ENCODE data around the gene MYEOV.

The MYEOV gene

GRCh38 chr11:69308491-69308911, 14.5 kb downstream of the MYEOV start:
- TF ChIP-seq ZNF16 (tag by site-specific recombination; IDR thresholded peaks at IDR 0.05; ENCODE audit: low read depth), result no peak
- no peak for TF ChIP-seq ZNF140 (tag by site-specific recombination; IDR thresholded peaks at IDR 0.05)
- no peak for TF ChIP-seq INSM2 (tag by site-specific recombination; IDR thresholded peaks at IDR 0.05)
- TF ChIP-seq ZNF211 (tag by site-specific recombination; IDR thresholded peaks at IDR 0.05; ENCODE audit: low read depth), result no peak
- no peak for TF ChIP-seq ZNF544 (tag by site-specific recombination; IDR thresholded peaks at IDR 0.05)
- TF ChIP-seq ZNF221 (tag by site-specific recombination; IDR thresholded peaks at IDR 0.05; ENCODE audit: borderline replicate concordance), result no peak
- TF ChIP-seq ZNF302 (tag by site-specific recombination; IDR thresholded peaks at IDR 0.05; ENCODE audit: low read depth), result no peak
- no peak for TF ChIP-seq ZNF529 (tag by site-specific recombination; IDR thresholded peaks at IDR 0.05; ENCODE audit: insufficient replicate concordance)
- TF ChIP-seq TRIM28 (IDR thresholded peaks at IDR 0.05; ENCODE audit: borderline replicate concordance, low read length), result no peak
- TF ChIP-seq ZBTB20 (tag by site-specific recombination; IDR thresholded peaks at IDR 0.05), result no peak
- no peak for TF ChIP-seq ZFP37 (tag by site-specific recombination; IDR thresholded peaks at IDR 0.05)
- no peak for TF ChIP-seq ZIC2 (tag by site-specific recombination; IDR thresholded peaks at IDR 0.05)
- no peak for TF ChIP-seq RBAK (tag by site-specific recombination; IDR thresholded peaks at IDR 0.05)
- no peak for TF ChIP-seq ZBTB1 (tag by site-specific recombination; IDR thresholded peaks at IDR 0.05)
- no peak for TF ChIP-seq CTCF (tag by site-specific recombination; IDR thresholded peaks at IDR 0.05)
- TF ChIP-seq ZNF280D (tag by site-specific recombination; IDR thresholded peaks at IDR 0.05), result no peak
- no peak for TF ChIP-seq ZNF391 (tag by site-specific recombination; IDR thresholded peaks at IDR 0.05; ENCODE audit: borderline replicate concordance, low read depth)
- Histone ChIP-seq H3K4me3 (ENCODE audit: low read depth, low read length) (no peak overlapping the region), H3K4me1 (ENCODE audit: control insufficient read depth, insufficient read depth, low read length) (no peaks in the 10 kb centered on the region), H3K27ac (ENCODE audit: extremely low read depth, low read depth, low read length) (no peak overlapping the region), H3K9me3 (ENCODE audit: control insufficient read depth, insufficient read depth, low read depth, low read length) (no peaks in the 10 kb centered on the region), H3K36me3 (ENCODE audit: control insufficient read depth in 2 of 2, insufficient read depth in 1 of 2, low read length in 2 of 2) (no peaks in the 10 kb centered on the region)
- ChIA-PET CTCF (no interaction called here), POLR2A (no interaction called here)

- H3K4me1 ChIP-seq (ENCODE audit: control insufficient read depth, insufficient read depth, low read length), result no peaks in the 10 kb centered on the region
- H3K9me3 ChIP-seq (ENCODE audit: control insufficient read depth, insufficient read depth, low read depth, low read length), result no peaks in the 10 kb centered on the region
- POLR2A ChIA-PET, result no interaction called here
- CTCF ChIA-PET, result no interaction called here
- no peak overlapping the region for H3K4me3 ChIP-seq (ENCODE audit: low read depth, low read length)
- H3K36me3 ChIP-seq (ENCODE audit: control insufficient read depth in 2 of 2, insufficient read depth in 1 of 2, low read length in 2 of 2), result no peaks in the 10 kb centered on the region
- H3K27ac ChIP-seq (ENCODE audit: extremely low read depth, low read depth, low read length), result no peak overlapping the region
- TF ChIP-seq ATF2 (tag by site-specific recombination; IDR thresholded peaks at IDR 0.05; ENCODE audit: low read depth) (no peak), ZNF155 (tag by site-specific recombination; IDR thresholded peaks at IDR 0.05) (no peak), KLF17 (tag by site-specific recombination; IDR thresholded peaks at IDR 0.05) (no peak), PRDM10 (tag by site-specific recombination; IDR thresholded peaks at IDR 0.05) (no peak), ZNF184 (tag by site-specific recombination; IDR thresholded peaks at IDR 0.05) (no peak), ZNF660 (tag by site-specific recombination; IDR thresholded peaks at IDR 0.05) (no peak)
Observed at GRCh38 chr11:69308936-69309615, 15.1 kb downstream of the MYEOV start.

Measured in HEK293 (cell line).